ENCODE measurements around the gene SLC51B. TPM values are rescaled to one million over a fixed set of nuclear protein-coding genes. Genes with fewer than 3 reads are reported as not detected.

SLC51B gene
- total and polyA plus RNA-seq, 9 of the 15 experiments (the other 6 are each of a cell fraction or from before 2014, with no cell fraction given), result not detected

DNA sequence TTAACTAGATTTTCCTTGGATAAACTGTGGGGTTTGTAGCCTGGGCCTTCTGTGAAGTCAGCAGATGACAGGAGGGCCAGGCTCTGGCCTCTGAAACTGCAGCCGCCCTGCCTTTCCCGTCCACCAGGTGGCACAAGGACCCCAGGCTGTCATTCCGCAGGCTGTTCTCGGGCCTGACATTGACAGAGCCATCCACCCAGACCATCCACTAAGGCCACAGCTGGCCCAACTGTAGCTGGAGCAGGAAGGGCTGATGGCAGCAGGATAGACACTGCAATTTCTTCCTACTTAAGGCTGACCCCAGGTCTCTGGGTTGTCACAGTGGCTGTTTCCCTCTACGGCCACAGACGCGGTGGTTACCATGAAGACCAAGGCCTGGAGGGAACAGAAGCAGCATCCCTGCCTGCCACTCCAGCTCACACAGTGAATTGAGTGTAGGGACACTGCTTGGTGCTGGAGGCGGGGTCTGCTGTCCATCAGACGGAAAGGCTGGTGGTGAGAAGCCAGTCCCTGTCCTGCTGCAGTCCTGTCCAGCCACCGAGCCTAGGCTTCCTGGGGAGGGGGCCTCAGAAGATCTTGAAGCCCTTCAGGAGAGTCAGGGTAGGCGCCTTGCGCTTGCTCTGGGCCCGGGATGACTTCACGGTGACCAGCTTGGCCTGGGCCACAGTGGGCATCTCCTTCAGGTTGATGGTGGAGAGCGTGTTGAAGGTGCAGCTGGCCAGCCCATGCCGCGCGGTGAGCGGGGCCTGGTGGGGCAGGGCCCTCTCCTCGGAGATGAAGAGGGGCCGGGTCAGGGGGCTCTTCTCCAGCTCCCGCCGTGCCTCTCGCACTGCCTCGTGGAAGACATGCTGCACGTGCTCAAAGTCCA lies 9.4 kb downstream of the SLC51B start (continued):
- TF ChIP-seq, protein P1, sequence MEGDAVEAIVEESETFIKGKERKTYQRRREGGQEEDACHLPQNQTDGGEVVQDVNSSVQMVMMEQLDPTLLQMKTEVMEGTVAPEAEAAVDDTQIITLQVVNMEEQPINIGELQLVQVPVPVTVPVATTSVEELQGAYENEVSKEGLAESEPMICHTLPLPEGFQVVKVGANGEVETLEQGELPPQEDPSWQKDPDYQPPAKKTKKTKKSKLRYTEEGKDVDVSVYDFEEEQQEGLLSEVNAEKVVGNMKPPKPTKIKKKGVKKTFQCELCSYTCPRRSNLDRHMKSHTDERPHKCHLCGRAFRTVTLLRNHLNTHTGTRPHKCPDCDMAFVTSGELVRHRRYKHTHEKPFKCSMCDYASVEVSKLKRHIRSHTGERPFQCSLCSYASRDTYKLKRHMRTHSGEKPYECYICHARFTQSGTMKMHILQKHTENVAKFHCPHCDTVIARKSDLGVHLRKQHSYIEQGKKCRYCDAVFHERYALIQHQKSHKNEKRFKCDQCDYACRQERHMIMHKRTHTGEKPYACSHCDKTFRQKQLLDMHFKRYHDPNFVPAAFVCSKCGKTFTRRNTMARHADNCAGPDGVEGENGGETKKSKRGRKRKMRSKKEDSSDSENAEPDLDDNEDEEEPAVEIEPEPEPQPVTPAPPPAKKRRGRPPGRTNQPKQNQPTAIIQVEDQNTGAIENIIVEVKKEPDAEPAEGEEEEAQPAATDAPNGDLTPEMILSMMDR (IDR thresholded peaks at IDR 0.05 in 2 of 3, conservative IDR thresholded peaks at IDR 0.05 in 1 of 3; ENCODE audit: insufficient read depth in 2 of 3, low read depth in 1 of 3, low read length in 3 of 3), result peak; percentile 93 to 94 (median 93)
- TF ChIP-seq, protein P2, sequence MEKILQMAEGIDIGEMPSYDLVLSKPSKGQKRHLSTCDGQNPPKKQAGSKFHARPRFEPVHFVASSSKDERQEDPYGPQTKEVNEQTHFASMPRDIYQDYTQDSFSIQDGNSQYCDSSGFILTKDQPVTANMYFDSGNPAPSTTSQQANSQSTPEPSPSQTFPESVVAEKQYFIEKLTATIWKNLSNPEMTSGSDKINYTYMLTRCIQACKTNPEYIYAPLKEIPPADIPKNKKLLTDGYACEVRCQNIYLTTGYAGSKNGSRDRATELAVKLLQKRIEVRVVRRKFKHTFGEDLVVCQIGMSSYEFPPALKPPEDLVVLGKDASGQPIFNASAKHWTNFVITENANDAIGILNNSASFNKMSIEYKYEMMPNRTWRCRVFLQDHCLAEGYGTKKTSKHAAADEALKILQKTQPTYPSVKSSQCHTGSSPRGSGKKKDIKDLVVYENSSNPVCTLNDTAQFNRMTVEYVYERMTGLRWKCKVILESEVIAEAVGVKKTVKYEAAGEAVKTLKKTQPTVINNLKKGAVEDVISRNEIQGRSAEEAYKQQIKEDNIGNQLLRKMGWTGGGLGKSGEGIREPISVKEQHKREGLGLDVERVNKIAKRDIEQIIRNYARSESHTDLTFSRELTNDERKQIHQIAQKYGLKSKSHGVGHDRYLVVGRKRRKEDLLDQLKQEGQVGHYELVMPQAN (IDR thresholded peaks at IDR 0.05; ENCODE audit: borderline replicate concordance), result no peak
- 0 out of 4 replicates have a peak, but pooled peaks of 1 of the 2 experiments have one; percentile 32 for TF ChIP-seq RCOR1 (IDR thresholded peaks at IDR 0.05; ENCODE audit: borderline replicate concordance in 1 of 2, low read depth in 2 of 2, low read length in 2 of 2)
- peak; percentile 70 for TF ChIP-seq MEIS2 (IDR thresholded peaks at IDR 0.05; ENCODE audit: partially characterized antibody)
- no peak for TF ChIP-seq DNMT1 (IDR thresholded peaks at IDR 0.05)
- TF ChIP-seq UBTF (IDR thresholded peaks at IDR 0.05; ENCODE audit: borderline replicate concordance in 1 of 2, low read depth in 2 of 2, low read length in 2 of 2), result no peak
- TF ChIP-seq ZNF133 (CRISPR knock-in tag; IDR thresholded peaks at IDR 0.05), result no peak
- 0 out of 2 replicates have a peak, but pooled peaks have one; percentile 18 for TF ChIP-seq NR2C2 (CRISPR knock-in tag; IDR thresholded peaks at IDR 0.05)
- no peak for TF ChIP-seq NR2C2 (tag; IDR thresholded peaks at IDR 0.05)
- TF ChIP-seq POLR2G (IDR thresholded peaks at IDR 0.05; ENCODE audit: low read depth, low read length), result no peak
- TF ChIP-seq SRSF3 (IDR thresholded peaks at IDR 0.05; ENCODE audit: insufficient read depth, low read length), result no peak
- TF ChIP-seq ILK (tag; IDR thresholded peaks at IDR 0.05; ENCODE audit: borderline replicate concordance, low read depth), result no peak
- TF ChIP-seq NCOA1 (IDR thresholded peaks at IDR 0.05; ENCODE audit: low read depth), result no peak
- TF ChIP-seq ZNF586 (CRISPR knock-in tag; conservative IDR thresholded peaks at IDR 0.05), result no peak
- TF ChIP-seq CC2D1A (IDR thresholded peaks at IDR 0.05), result no peak
- TF ChIP-seq BACH1 (tag; IDR thresholded peaks at IDR 0.05), result no peak
- TF ChIP-seq U2AF1 (optimal IDR thresholded peaks at IDR 0.05; ENCODE audit: low read depth, low read length), result no peak
- no peak for TF ChIP-seq MIER1 (IDR thresholded peaks at IDR 0.05; ENCODE audit: low read depth)
- TF ChIP-seq MAZ (CRISPR knock-in tag; conservative IDR thresholded peaks at IDR 0.05 in 1 of 2, IDR thresholded peaks at IDR 0.05 in 1 of 2), result no peak
- no peak for TF ChIP-seq ZNF584 (CRISPR knock-in tag; IDR thresholded peaks at IDR 0.05; ENCODE audit: low read depth)
- no peak for TF ChIP-seq MTA2 (IDR thresholded peaks at IDR 0.05; ENCODE audit: low read depth)
- TF ChIP-seq KLF6 (CRISPR knock-in tag; IDR thresholded peaks at IDR 0.05; ENCODE audit: borderline replicate concordance), result no peak
